AG04449 (cell line): ENCODE results near the gene LRTM2.

Experiments used
- CTCF ChIA-PET: fragments of 350-600 bp; formaldehyde crosslinking; extraction: SDS; loops from one replicate; lab custom pipeline; 2021; ENCODE audit warnings: antibody characterized with exemption; lab: Yijun Ruan, JAX
- POLR2A ChIA-PET: fragments of 400-600, 350-600 bp; formaldehyde crosslinking; extraction: SDS; loops from one replicate; lab custom pipeline; 2020; ENCODE audit warnings: antibody characterized with exemption, inconsistent platforms; lab: Yijun Ruan, JAX
- DNase-seq: peaks from one replicate; pipeline ENCODE4 v3.0.0-alpha.2; 2010; ENCODE audit warnings: low read depth, low spot score
- H3K4me3 ChIP-seq: 2 replicates; pipeline ENCODE4 v1.5.1; 2011; ENCODE audit warnings: low read depth, mild to moderate bottlenecking, control low read depth, low read length
- CTCF ChIP-seq: IDR thresholded peaks from one replicate; pipeline ENCODE4 v1.5.1; 2011; ENCODE audit warnings: mild to moderate bottlenecking, moderate library complexity, low read length, control low read depth, inconsistent platforms; ENCODE audit not compliant: insufficient read depth; ENCODE audit errors: missing control alignments

The LRTM2 gene

GRCh38 chr12:1845427-1845826 lies 25.1 kb downstream of the LRTM2 start:
- CTCF ChIA-PET, result no interaction called here
- POLR2A ChIA-PET, result no interaction called here
- no peak for DNase-seq
- no peak for TF ChIP-seq CTCF
- no peak overlapping the region for H3K4me3 ChIP-seq

- no peak for TF ChIP-seq CTCF
- no peak for DNase-seq
- CTCF ChIA-PET, result interaction anchor here (1.4 kb wide), 1 partner anchor 94 kb away, joined by 3 read pairs; no protein-coding TSS in a partner anchor
- no peak overlapping the region for H3K4me3 ChIP-seq
- POLR2A ChIA-PET, result no interaction called here
Observed at GRCh38 chr12:1845886-1846285, 25.5 kb downstream of the LRTM2 start.

- DNase-seq, result no peak
- ChIA-PET CTCF (interaction anchor here (1.4 kb wide), 1 partner anchor 93 kb away, joined by 3 read pairs; no protein-coding TSS in a partner anchor), POLR2A (no interaction called here)
- TF ChIP-seq CTCF, result no peak
- H3K4me3 ChIP-seq, result no peak overlapping the region
Observed at GRCh38 chr12:1846421-1847405, 26.3 kb downstream of the LRTM2 start.

GRCh38 chr12:1847411-1847810 lies 27.0 kb downstream of the LRTM2 start:
- DNase-seq, result no peak
- ChIA-PET CTCF (no interaction called here), POLR2A (no interaction called here)
- TF ChIP-seq CTCF, result no peak
- H3K4me3 ChIP-seq, result no peak overlapping the region

- POLR2A ChIA-PET, result no interaction called here
- TF ChIP-seq CTCF, result no peak
- no peak overlapping the region for H3K4me3 ChIP-seq
- CTCF ChIA-PET, result interaction anchor here (2.1 kb wide), 1 partner anchor 92 kb away, joined by 5 read pairs; no protein-coding TSS in a partner anchor
- no peak for DNase-seq
Observed at GRCh38 chr12:1848146-1848545, 27.8 kb downstream of the LRTM2 start.

GRCh38 chr12:1848745-1849144 lies 28.4 kb downstream of the LRTM2 start:
- POLR2A ChIA-PET, result no interaction called here
- no peak for TF ChIP-seq CTCF
- CTCF ChIA-PET, result interaction anchor here (2.1 kb wide), 1 partner anchor 91 kb away, joined by 5 read pairs; no protein-coding TSS in a partner anchor
- no peak overlapping the region for H3K4me3 ChIP-seq
- no peak for DNase-seq
